Measurements from ENCODE around the gene EEFSEC.

- TF ChIP-seq TAF1 (IDR thresholded peaks at IDR 0.05; ENCODE audit: low read depth, low read length) (no peak), CTCF (IDR thresholded peaks at IDR 0.05; ENCODE audit: control extremely low read depth in 1 of 3, insufficient read depth in 1 of 3, low read depth in 1 of 3, low read length in 3 of 3) (peak in 2 of 3 experiments; percentile 96 to 97; a peak in 3 of 4 replicates), E2F6 (IDR thresholded peaks at IDR 0.05) (peak; percentile 23; the same call in 1 of the 2 replicates), POLR2AphosphoS5 (IDR thresholded peaks at IDR 0.05; ENCODE audit: low read depth, low read length) (no peak), EZH2 (IDR thresholded peaks at IDR 0.05; ENCODE audit: low read depth, low read length, severe bottlenecking) (no peak), RBBP5 (IDR thresholded peaks at IDR 0.05; ENCODE audit: borderline replicate concordance, low read depth, low read length) (no peak), ATF2 (IDR thresholded peaks at IDR 0.05; ENCODE audit: low read length) (no peak), POLR2A (IDR thresholded peaks at IDR 0.05; ENCODE audit: control extremely low read depth in 1 of 2, low read depth in 2 of 2, low read length in 2 of 2) (no peak), RAD21 (IDR thresholded peaks at IDR 0.05 in 1 of 2, conservative IDR thresholded peaks at IDR 0.05 in 1 of 2; ENCODE audit: low read depth in 2 of 2, low read length in 2 of 2) (peak; percentile 76 to 96), RNF2 (IDR thresholded peaks at IDR 0.05; ENCODE audit: borderline replicate concordance, low read depth, low read length, missing control alignments, poor library complexity, severe bottlenecking) (no peak), YY1 (IDR thresholded peaks at IDR 0.05; ENCODE audit: low read depth, low read length) (no peak; the same call in 1 of the 2 replicates), RFX5 (IDR thresholded peaks at IDR 0.05; ENCODE audit: borderline replicate concordance, low read depth, low read length) (no peak), KDM1A (IDR thresholded peaks at IDR 0.05; ENCODE audit: borderline replicate concordance, low read length) (peak; percentile 46; the same call in 1 of the 2 replicates), JUN (IDR thresholded peaks at IDR 0.05; ENCODE audit: low read depth, low read length) (no peak)
Measured at GRCh38 chr3:128426128-128426921, 273.0 kb downstream of the EEFSEC start.
